Ishikawa (cell line): ENCODE results near the gene SGPP2.

Source experiments
- CEBPB ChIP-seq: IDR thresholded peaks from 2 replicates; pipeline ENCODE4 v1.6.1; 2012
- CREB1 ChIP-seq: IDR thresholded peaks from 2 replicates; pipeline ENCODE4 v1.6.1; 2012; ENCODE audit warnings: low read depth
- EGR1 ChIP-seq: IDR thresholded peaks from 2 replicates; pipeline ENCODE4 v1.6.1; 2012
- EP300 ChIP-seq: IDR thresholded peaks from 2 replicates; pipeline ENCODE4 v1.6.1; 2012; ENCODE audit warnings: borderline replicate concordance
- FOXM1 ChIP-seq: IDR thresholded peaks from 2 replicates; pipeline ENCODE4 v1.6.1; 2012; ENCODE audit warnings: low read depth, borderline replicate concordance
- NFIC ChIP-seq: IDR thresholded peaks from 2 replicates; pipeline ENCODE4 v1.6.1; 2012
- RAD21 ChIP-seq: IDR thresholded peaks from 2 replicates; pipeline ENCODE4 v1.6.1; 2012; ENCODE audit warnings: low read depth
- TAF1 ChIP-seq: IDR thresholded peaks from 2 replicates; pipeline ENCODE4 v1.6.1; 2012; ENCODE audit warnings: low read depth, mild to moderate bottlenecking
- TCF12 ChIP-seq: IDR thresholded peaks from 2 replicates; pipeline ENCODE4 v1.6.1; 2012; ENCODE audit warnings: low read depth
- TEAD4 ChIP-seq: IDR thresholded peaks from 2 replicates; pipeline ENCODE4 v1.6.1; 2012
- YY1 ChIP-seq: IDR thresholded peaks from 2 replicates; pipeline ENCODE4 v1.6.1; 2012; ENCODE audit warnings: low read depth
- ZBTB7A ChIP-seq: IDR thresholded peaks from 2 replicates; pipeline ENCODE4 v1.6.1; 2012; ENCODE audit warnings: low read depth
- TF ChIP-seq, protein P1 (sequence below): IDR thresholded peaks from 2 replicates; pipeline ENCODE4 v1.6.1; 2012
- TF ChIP-seq, protein P2 (sequence below): IDR thresholded peaks from 2 replicates; pipeline ENCODE4 v1.6.1; 2012
- TF ChIP-seq, protein P3 (sequence below): IDR thresholded peaks from 2 replicates; pipeline ENCODE4 v1.6.1; 2012; ENCODE audit warnings: low read depth, mild to moderate bottlenecking

SGPP2 gene

DNA sequence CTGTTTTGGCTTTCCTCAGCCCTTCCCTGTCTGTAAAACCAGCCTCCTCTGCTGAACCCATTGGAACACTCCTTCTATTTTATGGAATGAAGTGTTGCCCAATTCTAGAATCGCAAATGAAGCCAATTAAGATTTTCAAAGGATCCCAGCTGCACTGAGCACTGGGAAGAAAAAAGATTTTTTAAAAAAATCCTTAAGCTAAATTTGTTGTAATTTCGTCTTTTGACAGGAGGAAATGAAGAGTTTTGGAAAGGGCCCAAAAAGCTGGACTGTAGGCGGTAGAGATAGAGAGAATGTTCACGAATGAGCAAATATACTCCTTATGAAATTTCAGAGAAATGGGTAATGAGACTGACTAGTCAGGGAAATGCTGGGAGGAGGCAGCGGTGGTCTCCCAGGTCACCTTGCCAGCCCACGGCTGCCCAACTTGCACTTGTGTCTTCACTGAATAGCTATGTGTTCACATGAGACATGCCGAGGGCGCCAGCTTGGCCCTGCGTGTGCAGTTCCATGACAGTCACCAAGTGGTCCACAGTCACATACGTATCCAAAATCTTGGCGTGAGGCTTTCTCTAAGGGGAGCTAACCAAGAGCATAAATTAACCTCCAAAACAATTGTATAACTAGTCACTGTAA, 69.9 kb downstream of the SGPP2 start:
- TF ChIP-seq TAF1 (no peak), CREB1 (no peak), EP300 (no peak), NFIC (no peak), TCF12 (no peak), ZBTB7A (no peak), FOXM1 (no peak), CEBPB (no peak)
- TF ChIP-seq, protein P1, sequence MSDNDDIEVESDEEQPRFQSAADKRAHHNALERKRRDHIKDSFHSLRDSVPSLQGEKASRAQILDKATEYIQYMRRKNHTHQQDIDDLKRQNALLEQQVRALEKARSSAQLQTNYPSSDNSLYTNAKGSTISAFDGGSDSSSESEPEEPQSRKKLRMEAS, result no peak
- TF ChIP-seq, protein P2, sequence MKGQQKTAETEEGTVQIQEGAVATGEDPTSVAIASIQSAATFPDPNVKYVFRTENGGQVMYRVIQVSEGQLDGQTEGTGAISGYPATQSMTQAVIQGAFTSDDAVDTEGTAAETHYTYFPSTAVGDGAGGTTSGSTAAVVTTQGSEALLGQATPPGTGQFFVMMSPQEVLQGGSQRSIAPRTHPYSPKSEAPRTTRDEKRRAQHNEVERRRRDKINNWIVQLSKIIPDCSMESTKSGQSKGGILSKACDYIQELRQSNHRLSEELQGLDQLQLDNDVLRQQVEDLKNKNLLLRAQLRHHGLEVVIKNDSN, result no peak

DNA sequence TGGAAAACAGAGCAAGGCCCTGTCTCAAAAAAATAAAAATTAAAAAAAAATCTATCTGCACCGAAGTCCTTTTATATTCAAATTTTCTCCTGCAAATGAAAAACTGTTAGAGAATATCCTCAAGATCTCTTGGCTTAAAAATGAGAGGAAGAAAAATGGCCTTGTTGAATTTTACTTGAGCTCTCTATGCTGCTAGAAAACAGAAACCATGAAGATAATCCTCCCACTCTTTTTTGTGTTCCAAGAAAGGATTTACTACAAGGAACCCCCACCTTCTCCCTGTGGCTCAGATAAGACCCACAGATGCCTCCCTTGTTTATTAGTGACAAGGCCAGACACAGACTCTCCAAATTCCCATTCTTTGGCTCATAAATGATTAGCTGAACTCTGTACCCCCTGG, 71.0 kb downstream of the SGPP2 start:
- no peak for TF ChIP-seq RAD21
- TF ChIP-seq, protein P1, result no peak
- TF ChIP-seq EGR1, result no peak
- TF ChIP-seq TAF1, result no peak
- no peak for TF ChIP-seq EP300
- no peak for TF ChIP-seq CEBPB
- TF ChIP-seq FOXM1, result no peak
- TF ChIP-seq ZBTB7A, result no peak
- TF ChIP-seq, protein P3, sequence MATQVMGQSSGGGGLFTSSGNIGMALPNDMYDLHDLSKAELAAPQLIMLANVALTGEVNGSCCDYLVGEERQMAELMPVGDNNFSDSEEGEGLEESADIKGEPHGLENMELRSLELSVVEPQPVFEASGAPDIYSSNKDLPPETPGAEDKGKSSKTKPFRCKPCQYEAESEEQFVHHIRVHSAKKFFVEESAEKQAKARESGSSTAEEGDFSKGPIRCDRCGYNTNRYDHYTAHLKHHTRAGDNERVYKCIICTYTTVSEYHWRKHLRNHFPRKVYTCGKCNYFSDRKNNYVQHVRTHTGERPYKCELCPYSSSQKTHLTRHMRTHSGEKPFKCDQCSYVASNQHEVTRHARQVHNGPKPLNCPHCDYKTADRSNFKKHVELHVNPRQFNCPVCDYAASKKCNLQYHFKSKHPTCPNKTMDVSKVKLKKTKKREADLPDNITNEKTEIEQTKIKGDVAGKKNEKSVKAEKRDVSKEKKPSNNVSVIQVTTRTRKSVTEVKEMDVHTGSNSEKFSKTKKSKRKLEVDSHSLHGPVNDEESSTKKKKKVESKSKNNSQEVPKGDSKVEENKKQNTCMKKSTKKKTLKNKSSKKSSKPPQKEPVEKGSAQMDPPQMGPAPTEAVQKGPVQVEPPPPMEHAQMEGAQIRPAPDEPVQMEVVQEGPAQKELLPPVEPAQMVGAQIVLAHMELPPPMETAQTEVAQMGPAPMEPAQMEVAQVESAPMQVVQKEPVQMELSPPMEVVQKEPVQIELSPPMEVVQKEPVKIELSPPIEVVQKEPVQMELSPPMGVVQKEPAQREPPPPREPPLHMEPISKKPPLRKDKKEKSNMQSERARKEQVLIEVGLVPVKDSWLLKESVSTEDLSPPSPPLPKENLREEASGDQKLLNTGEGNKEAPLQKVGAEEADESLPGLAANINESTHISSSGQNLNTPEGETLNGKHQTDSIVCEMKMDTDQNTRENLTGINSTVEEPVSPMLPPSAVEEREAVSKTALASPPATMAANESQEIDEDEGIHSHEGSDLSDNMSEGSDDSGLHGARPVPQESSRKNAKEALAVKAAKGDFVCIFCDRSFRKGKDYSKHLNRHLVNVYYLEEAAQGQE, result no peak
- TF ChIP-seq, protein P2, result no peak
- no peak for TF ChIP-seq TCF12
- no peak for TF ChIP-seq CREB1
- no peak for TF ChIP-seq TEAD4

DNA sequence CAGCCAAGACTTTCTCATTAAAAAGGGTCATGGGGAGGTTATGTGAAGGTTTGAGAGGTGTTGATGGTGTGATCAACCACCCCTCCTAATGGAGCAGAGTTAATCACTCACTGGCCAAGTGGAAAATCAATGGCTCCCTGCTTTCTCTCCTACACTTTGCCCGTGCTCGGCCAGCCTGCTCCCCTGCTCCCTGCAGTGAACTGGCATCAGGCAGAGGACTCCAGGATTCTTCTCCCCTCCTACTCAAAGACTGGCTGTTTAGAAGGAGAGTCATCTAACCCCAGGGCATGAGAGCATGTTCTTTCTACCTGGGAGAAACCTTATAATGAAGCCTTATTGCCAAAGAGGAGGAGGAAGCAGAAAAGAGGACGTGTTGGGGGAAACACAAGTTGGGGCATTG, 74.9 kb downstream of the SGPP2 start:
- TF ChIP-seq CREB1 (no peak), EP300 (no peak), NFIC (no peak)

DNA sequence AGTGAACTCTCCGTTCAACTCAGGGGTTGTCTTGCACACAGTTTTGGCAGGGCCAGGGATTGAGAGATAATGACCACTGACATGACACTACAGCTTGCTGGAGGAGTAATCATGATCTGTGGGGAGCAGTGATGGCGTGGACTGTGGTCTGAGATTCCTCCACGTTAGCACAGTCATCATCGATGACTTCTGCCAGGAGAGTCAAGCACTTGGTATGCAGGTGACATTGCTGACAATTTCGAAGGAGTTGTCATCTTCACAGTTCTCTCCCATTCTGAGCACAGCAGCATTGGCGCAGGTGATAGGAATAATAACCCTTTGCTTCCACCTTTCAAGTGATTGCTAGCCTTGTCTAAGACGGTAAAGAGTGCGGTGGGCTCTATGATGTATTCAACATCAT, 79.8 kb downstream of the SGPP2 start:
- TF ChIP-seq TEAD4 (no peak), TAF1 (no peak), CEBPB (no peak), ZBTB7A (no peak), TCF12 (no peak), EP300 (no peak), EGR1 (no peak), RAD21 (no peak), YY1 (no peak), NFIC (no peak), CREB1 (no peak), FOXM1 (no peak)
- TF ChIP-seq, protein P2, result no peak
- TF ChIP-seq, protein P1, result no peak
- TF ChIP-seq, protein P3, result no peak

DNA sequence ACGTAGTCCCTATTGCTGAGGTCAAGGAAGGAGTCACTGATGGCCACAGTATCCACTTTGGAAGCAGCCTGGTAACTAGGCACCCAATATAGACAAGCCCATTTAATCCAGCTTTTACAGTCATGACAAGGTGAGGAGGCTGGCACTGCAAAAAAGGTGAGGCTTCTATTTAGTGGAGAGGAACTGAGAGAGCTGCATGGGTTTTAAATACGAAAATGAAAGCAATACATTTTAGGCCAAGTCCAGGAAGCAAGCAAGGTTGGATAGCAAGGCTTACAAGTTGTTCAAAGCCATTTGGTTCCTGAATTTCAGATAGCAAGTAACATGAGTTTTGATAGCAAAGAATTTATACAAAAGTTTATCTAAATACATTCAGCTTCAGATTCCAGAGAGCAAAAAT, 80.4 kb downstream of the SGPP2 start:
- no peak for TF ChIP-seq TCF12
- no peak for TF ChIP-seq TEAD4
- TF ChIP-seq, protein P3, result no peak
- no peak for TF ChIP-seq YY1
- TF ChIP-seq NFIC, result no peak
- no peak for TF ChIP-seq ZBTB7A
- TF ChIP-seq, protein P1, result no peak
- TF ChIP-seq EP300, result no peak
- TF ChIP-seq CREB1, result no peak
- no peak for TF ChIP-seq TAF1
- no peak for TF ChIP-seq CEBPB
- TF ChIP-seq RAD21, result no peak
- no peak for TF ChIP-seq EGR1
- no peak for TF ChIP-seq FOXM1
- TF ChIP-seq, protein P2, result no peak
